ENCODE results near the gene CLEC11A.

GRCh38 chr19:50745221-50745620 lies 22.1 kb downstream of the CLEC11A start:
- no peak for TF ChIP-seq POLR2A (IDR thresholded peaks at IDR 0.05)
- TF ChIP-seq POLR2AphosphoS5 (IDR thresholded peaks at IDR 0.05), result no peak
